ENCODE measurements around the gene SACM1L.

DNA sequence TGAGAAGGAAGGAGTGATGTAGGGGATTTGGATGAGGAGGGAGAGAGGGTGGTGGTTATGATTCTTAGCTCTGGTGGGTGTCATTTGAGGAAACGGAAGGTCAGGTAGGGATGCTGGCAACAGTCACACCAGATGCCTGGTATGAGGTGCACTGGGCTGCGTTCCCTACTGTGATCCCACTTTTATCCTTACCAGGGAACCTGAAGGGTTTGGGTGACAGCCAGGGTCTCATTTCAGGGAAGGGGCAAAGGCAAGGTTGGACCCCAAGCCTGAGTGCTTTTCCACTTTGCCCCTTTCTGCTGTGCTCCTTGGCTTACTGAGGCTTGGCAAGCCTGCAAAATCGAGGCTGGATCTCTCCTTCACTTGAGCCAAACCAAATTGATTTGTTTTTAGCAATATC, 36.0 kb upstream of the SACM1L start:
- TF ChIP-seq, protein P1, sequence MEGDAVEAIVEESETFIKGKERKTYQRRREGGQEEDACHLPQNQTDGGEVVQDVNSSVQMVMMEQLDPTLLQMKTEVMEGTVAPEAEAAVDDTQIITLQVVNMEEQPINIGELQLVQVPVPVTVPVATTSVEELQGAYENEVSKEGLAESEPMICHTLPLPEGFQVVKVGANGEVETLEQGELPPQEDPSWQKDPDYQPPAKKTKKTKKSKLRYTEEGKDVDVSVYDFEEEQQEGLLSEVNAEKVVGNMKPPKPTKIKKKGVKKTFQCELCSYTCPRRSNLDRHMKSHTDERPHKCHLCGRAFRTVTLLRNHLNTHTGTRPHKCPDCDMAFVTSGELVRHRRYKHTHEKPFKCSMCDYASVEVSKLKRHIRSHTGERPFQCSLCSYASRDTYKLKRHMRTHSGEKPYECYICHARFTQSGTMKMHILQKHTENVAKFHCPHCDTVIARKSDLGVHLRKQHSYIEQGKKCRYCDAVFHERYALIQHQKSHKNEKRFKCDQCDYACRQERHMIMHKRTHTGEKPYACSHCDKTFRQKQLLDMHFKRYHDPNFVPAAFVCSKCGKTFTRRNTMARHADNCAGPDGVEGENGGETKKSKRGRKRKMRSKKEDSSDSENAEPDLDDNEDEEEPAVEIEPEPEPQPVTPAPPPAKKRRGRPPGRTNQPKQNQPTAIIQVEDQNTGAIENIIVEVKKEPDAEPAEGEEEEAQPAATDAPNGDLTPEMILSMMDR (IDR thresholded peaks at IDR 0.05), result no peak
- no peak for TF ChIP-seq POLR2A (IDR thresholded peaks at IDR 0.05)
